IPS-15b (cell line): ENCODE data around the gene NFIX.

ENCODE experiments used
- H3K27me3 ChIP-seq: one replicate; pipeline ENCODE4 v1.6.1; 2013; ENCODE audit warnings: low read length; ENCODE audit not compliant: control insufficient read depth, insufficient read depth
- H3K36me3 ChIP-seq: one replicate; pipeline ENCODE4 v1.6.1; 2013; ENCODE audit warnings: low read length; ENCODE audit not compliant: control insufficient read depth, insufficient read depth
- H3K4me1 ChIP-seq: one replicate; pipeline ENCODE4 v1.6.1; 2013; ENCODE audit warnings: mild to moderate bottlenecking, low read length; ENCODE audit not compliant: control insufficient read depth, insufficient read depth
- H3K4me3 ChIP-seq: one replicate; pipeline ENCODE4 v1.5.1; 2013; ENCODE audit warnings: low read depth, low read length
- H3K9ac ChIP-seq: one replicate; pipeline ENCODE4 v1.6.1; 2013; ENCODE audit warnings: low read depth, mild to moderate bottlenecking, low read length
- H3K9me3 ChIP-seq: one replicate; pipeline ENCODE4 v1.6.1; 2013; ENCODE audit warnings: mild to moderate bottlenecking, low read length; ENCODE audit not compliant: control insufficient read depth, insufficient read depth

NFIX gene

DNA sequence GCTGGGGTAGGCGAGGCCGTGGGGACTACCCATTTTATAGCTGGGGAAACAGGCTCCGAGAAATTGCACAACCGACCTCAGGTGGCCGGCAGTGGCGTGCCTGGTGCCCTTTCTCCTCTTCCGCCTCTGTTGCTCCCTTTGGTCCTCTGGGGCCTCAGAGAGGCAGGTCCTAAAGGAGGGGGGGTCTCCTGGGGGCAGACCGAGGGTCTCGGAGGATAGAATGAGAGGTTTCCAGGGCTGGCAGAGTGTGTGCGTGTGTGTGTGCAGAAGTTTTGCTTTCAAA is 143.6 kb downstream of the NFIX start:
- H3K9me3 ChIP-seq, result no peaks in the 10 kb centered on the region
- no peaks in the 10 kb centered on the region for H3K27me3 ChIP-seq
- H3K4me3 ChIP-seq, result no peak overlapping the region
- no peaks in the 10 kb centered on the region for H3K4me1 ChIP-seq
- H3K9ac ChIP-seq, result no peak overlapping the region
- peaks cover 49% of the 10 kb centered on the region for H3K36me3 ChIP-seq

DNA sequence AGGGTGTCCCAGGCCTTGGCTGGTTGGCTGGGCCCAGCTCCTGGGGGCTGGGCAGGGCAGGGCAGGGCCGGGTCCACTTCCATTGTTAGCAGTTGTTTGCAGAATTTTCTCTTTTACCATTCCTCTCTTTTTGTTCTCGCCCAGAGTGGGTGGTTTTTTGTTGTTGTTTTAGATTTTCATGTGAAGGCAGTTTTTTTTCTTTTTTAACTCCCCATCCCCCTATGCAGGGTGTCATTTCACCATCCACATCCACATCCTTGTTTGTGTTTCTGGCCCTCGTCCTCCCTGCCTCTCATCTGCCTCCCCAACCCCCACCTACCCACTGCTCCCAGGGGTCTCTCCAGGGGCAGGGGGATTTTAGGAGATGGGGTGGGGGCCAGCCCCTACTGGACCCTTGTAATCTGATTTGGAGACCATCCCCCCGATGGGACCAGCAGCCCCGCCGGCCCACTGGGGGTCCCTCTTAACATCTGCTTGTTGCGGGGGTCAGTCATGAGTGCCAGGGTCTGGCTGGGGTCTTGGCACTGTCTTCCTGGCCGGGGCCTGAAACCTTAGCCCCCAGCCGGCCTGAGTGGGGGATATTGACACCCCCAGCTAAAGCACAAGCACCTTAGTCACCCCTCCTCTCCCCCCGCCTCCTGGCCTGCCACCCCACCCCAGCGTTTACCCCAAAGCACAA is 144.5 kb downstream of the NFIX start:
- Histone ChIP-seq H3K9ac (no peak overlapping the region), H3K27me3 (no peaks in the 10 kb centered on the region), H3K36me3 (peaks cover 51% of the 10 kb centered on the region), H3K4me3 (no peak overlapping the region), H3K9me3 (no peaks in the 10 kb centered on the region), H3K4me1 (no peaks in the 10 kb centered on the region)

DNA sequence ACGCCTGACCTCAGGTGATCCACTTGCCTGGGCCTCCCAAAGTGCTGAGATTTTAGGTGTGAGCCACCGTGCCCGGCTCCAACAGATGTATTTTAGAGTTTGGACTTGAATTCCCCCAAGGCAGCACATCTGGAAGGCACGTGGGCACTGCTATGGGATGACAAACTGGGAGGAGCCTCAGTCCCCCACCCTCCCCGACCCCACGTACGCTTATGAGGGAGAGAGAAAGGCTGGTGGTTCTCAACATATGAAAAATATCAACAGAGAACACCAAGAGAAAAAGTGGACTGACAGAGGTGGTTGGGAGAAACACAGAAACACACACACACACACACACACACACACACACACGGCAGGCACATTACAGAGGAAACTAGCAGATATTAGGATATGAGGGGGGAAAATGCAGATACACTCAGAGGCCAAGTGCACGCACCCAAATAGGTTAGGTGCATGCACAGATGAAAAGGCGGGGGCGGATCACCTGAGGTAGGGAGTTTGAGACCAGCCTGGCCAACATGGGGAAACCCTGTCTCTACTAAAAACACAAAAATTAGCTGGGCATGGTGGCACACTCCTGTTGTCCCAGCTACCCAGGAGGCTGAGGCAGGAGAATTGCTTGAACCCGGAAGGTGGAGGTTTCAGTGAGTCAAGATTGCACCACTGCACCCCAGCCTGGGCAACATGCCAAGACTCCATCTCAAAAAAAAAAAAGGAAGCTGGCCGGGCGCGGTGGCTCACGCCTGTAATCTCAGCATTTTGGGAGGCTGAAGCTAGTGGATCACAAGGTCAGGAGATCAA is 151.7 kb downstream of the NFIX start:
- no peaks in the 10 kb centered on the region for H3K4me1 ChIP-seq
- no peak overlapping the region for H3K4me3 ChIP-seq

More for the DNA sequence above, 151.7 kb downstream of the NFIX start:
- no peaks in the 10 kb centered on the region for H3K9me3 ChIP-seq
- H3K27me3 ChIP-seq, result no peaks in the 10 kb centered on the region
- no peak overlapping the region for H3K9ac ChIP-seq
- peaks cover 12% of the 10 kb centered on the region for H3K36me3 ChIP-seq
